HepG2 (cell line): ENCODE data around the gene RUVBL1. TPM values are rescaled to one million over a fixed set of nuclear protein-coding genes. Genes with fewer than 3 reads are reported as not detected.

Experiments used
- AGO2 ChIP-seq: fragments of 200-400 bp; formaldehyde crosslinking; optimal IDR thresholded peaks from 2 replicates; pipeline ENCODE3; 2017; ENCODE audit warnings: mild to moderate bottlenecking, low read depth, low read length, moderate library complexity
- CENPT ChIP-seq: sonication (generic); formaldehyde crosslinking; IDR thresholded peaks from 2 replicates; pipeline ENCODE4 v1.8.0; 2022; ENCODE audit warnings: low read depth, mild to moderate bottlenecking, moderate library complexity, missing genetic modification reagents
- CENPX ChIP-seq: sonication (generic); formaldehyde crosslinking; IDR thresholded peaks from 2 replicates; pipeline ENCODE4 v1.9.0; 2021; ENCODE audit warnings: mild to moderate bottlenecking, missing genetic modification reagents, moderate library complexity
- CHD2 ChIP-seq: IDR thresholded peaks from 2 replicates; pipeline ENCODE4 v1.6.1; 2011; ENCODE audit warnings: low read depth, low read length, improper control_type of control experiment
- ERF ChIP-seq: IDR thresholded peaks from 2 replicates; pipeline ENCODE4 v1.6.1; 2018; ENCODE audit warnings: missing biosample characterization, missing genetic modification reagents
- GLMP ChIP-seq: sonication (generic); formaldehyde crosslinking; IDR thresholded peaks from 2 replicates; pipeline ENCODE4 v1.9.0; 2021; ENCODE audit warnings: missing genetic modification reagents, mild to moderate bottlenecking, borderline replicate concordance
- HOXA3 ChIP-seq: sonication (generic); formaldehyde crosslinking; IDR thresholded peaks from 2 replicates; pipeline ENCODE4 v1.5.0; 2020; ENCODE audit warnings: missing genetic modification reagents
- KAT8 ChIP-seq: IDR thresholded peaks from 2 replicates; pipeline ENCODE4 v1.6.1; 2016; ENCODE audit warnings: missing genetic modification reagents, missing compliant biosample characterization
- KDM3A ChIP-seq: IDR thresholded peaks from 2 replicates; pipeline ENCODE4 v1.6.1; 2018; ENCODE audit warnings: low read depth, missing compliant biosample characterization
- NFE2L2 ChIP-seq: fragments of 150-350 bp; IDR thresholded peaks from 2 replicates; pipeline ENCODE4 v1.6.1; 2014; ENCODE audit warnings: low read length
- RAD51 ChIP-seq: fragments of 450-650 bp; IDR thresholded peaks from 2 replicates; pipeline ENCODE4 v1.6.1; 2016; ENCODE audit warnings: borderline replicate concordance
- SAFB2 ChIP-seq: sonication (generic); formaldehyde crosslinking; IDR thresholded peaks from 2 replicates; pipeline ENCODE4 v1.5.1; 2020; ENCODE audit warnings: missing genetic modification reagents, low read depth, mild to moderate bottlenecking, borderline replicate concordance
- SMYD3 ChIP-seq: sonication (generic); formaldehyde crosslinking; IDR thresholded peaks from 2 replicates; pipeline ENCODE4 v1.8.1; 2023; ENCODE audit warnings: mild to moderate bottlenecking, missing genetic modification reagents
- SP140L ChIP-seq: sonication (generic); formaldehyde crosslinking; IDR thresholded peaks from 2 replicates; pipeline ENCODE4 v1.4.0; 2020; ENCODE audit warnings: missing genetic modification reagents, borderline replicate concordance
- TBX3 ChIP-seq: fragments of 450-650 bp; IDR thresholded peaks from 2 replicates; pipeline ENCODE4 v1.6.1; 2017; ENCODE audit warnings: antibody characterized with exemption, mild to moderate bottlenecking, inconsistent platforms, borderline replicate concordance
- TEAD2 ChIP-seq: sonication (generic); formaldehyde crosslinking; IDR thresholded peaks from 2 replicates; pipeline ENCODE4 v1.9.0; 2021; ENCODE audit warnings: missing genetic modification reagents
- YEATS4 ChIP-seq: sonication (generic); formaldehyde crosslinking; IDR thresholded peaks from 2 replicates; pipeline ENCODE4 v1.4.0; 2020; ENCODE audit warnings: missing genetic modification reagents, borderline replicate concordance
- ZNF224 ChIP-seq: sonication (generic); formaldehyde crosslinking; IDR thresholded peaks from 2 replicates; pipeline ENCODE4 v1.5.0; 2020; ENCODE audit warnings: mild to moderate bottlenecking, missing genetic modification reagents
- ZNF30 ChIP-seq: sonication (generic); formaldehyde crosslinking; IDR thresholded peaks from 2 replicates; pipeline ENCODE4 v1.5.0; 2020; ENCODE audit warnings: mild to moderate bottlenecking, missing genetic modification reagents
- ZNF333 ChIP-seq: sonication (generic); formaldehyde crosslinking; IDR thresholded peaks from 2 replicates; pipeline ENCODE4 v1.4.0; 2020; ENCODE audit warnings: mild to moderate bottlenecking, missing genetic modification reagents, borderline replicate concordance
- ZNF512 ChIP-seq: sonication (generic); formaldehyde crosslinking; IDR thresholded peaks from 2 replicates; pipeline ENCODE4 v1.4.0; 2020; ENCODE audit warnings: mild to moderate bottlenecking, missing genetic modification reagents
- ZNF737 ChIP-seq: sonication (generic); formaldehyde crosslinking; IDR thresholded peaks from 2 replicates; pipeline ENCODE4 v1.5.0; 2020; ENCODE audit warnings: missing genetic modification reagents, mild to moderate bottlenecking, borderline replicate concordance
- ZSCAN31 ChIP-seq: sonication (generic); formaldehyde crosslinking; IDR thresholded peaks from 2 replicates; pipeline ENCODE4 v1.5.0; 2020; ENCODE audit warnings: low read depth, mild to moderate bottlenecking, missing genetic modification reagents
- polyA plus RNA-seq, 8 experiments: library from polyadenylated mRNA; depleted of rRNA in 3 of 8; stranded (reverse) in 7 of 8; unstranded in 1 of 8; fragments of >200 nt; fragmentation: Illumina TruSeq in 4 of 8; extraction: Trizol in 4 of 8; gene quantifications; 2 replicates each; pipeline versions ENCODE4 v1.2.1 to v1.2.3, GENCODE V29; 2011 to 2016; ENCODE audit warnings: low read depth in 4 of 8, missing spikeins in 1 of 8, mixed read lengths in 1 of 8; ENCODE audit not compliant: insufficient read depth in 1 of 8
- total RNA-seq, 5 experiments: library from RNA; depleted of rRNA; stranded (reverse); fragments of >200 nt; fragmentation: Illumina TruSeq; extraction: Trizol; gene quantifications; 2 replicates each; pipeline ENCODE4 v1.2.3, GENCODE V29; 2016; ENCODE audit warnings: low read depth in 1 of 5
- TF ChIP-seq, protein P1 (sequence below): sonication (generic); formaldehyde crosslinking; IDR thresholded peaks from 2 replicates; pipeline ENCODE4 v1.8.0; 2022; ENCODE audit warnings: mild to moderate bottlenecking, missing genetic modification reagents, moderate library complexity
- TF ChIP-seq, protein P2 (sequence below): sonication (generic); formaldehyde crosslinking; IDR thresholded peaks from 2 replicates; pipeline ENCODE4 v1.5.0; 2020; ENCODE audit warnings: missing genetic modification reagents
- TF ChIP-seq, protein P3 (sequence below): sonication (generic); formaldehyde crosslinking; IDR thresholded peaks from 2 replicates; pipeline ENCODE4 v1.8.0; 2022; ENCODE audit warnings: missing genetic modification reagents, mild to moderate bottlenecking, inconsistent platforms, borderline replicate concordance

The RUVBL1 gene
- total and polyA plus RNA-seq, 2 of the 13 experiments (the other 11 are each of a cell fraction or from before 2014, with no cell fraction given), result 32.7 to 86.3 TPM

- no peak for TF ChIP-seq SMYD3 (CRISPR knock-in tag)
- no peak for TF ChIP-seq ZNF737 (CRISPR knock-in tag)
- TF ChIP-seq, protein P1, sequence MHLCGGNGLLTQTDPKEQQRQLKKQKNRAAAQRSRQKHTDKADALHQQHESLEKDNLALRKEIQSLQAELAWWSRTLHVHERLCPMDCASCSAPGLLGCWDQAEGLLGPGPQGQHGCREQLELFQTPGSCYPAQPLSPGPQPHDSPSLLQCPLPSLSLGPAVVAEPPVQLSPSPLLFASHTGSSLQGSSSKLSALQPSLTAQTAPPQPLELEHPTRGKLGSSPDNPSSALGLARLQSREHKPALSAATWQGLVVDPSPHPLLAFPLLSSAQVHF (CRISPR knock-in tag), result no peak
- peak; percentile 78; the same call in 1 of the 2 replicates for TF ChIP-seq HOXA3 (CRISPR knock-in tag)
- no peak for TF ChIP-seq TEAD2 (CRISPR knock-in tag)
- TF ChIP-seq TBX3, result peak; percentile 39; the same call in 1 of the 2 replicates
- TF ChIP-seq KAT8, result peak; percentile 67
- peak; percentile 73; the same call in 1 of the 2 replicates for TF ChIP-seq ERF
- TF ChIP-seq, protein P2, sequence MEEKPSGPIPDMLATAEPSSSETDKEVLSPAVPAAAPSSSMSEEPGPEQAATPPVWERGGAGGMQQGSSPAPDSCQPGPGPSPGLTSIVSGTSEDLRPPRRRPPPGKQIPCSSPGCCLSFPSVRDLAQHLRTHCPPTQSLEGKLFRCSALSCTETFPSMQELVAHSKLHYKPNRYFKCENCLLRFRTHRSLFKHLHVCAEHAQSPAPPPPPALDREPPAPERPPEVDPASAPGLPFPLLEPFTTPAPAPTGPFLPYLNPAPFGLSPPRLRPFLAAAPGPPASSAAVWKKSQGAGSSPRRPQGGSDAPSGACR, result 0 out of 2 replicates have a peak, but pooled peaks have one; percentile 57
- no peak for TF ChIP-seq RAD51
- TF ChIP-seq SAFB2 (CRISPR knock-in tag), result no peak
- TF ChIP-seq CENPT (CRISPR knock-in tag), result no peak
- TF ChIP-seq ZNF30 (CRISPR knock-in tag), result no peak
- peak; percentile 75; the same call in 1 of the 2 replicates for TF ChIP-seq ZSCAN31
- peak; percentile 70 for TF ChIP-seq KDM3A (CRISPR knock-in tag)
- peak; percentile 66; the same call in 1 of the 2 replicates for TF ChIP-seq YEATS4 (CRISPR knock-in tag)
- TF ChIP-seq CHD2, result no peak
- TF ChIP-seq, protein P3, sequence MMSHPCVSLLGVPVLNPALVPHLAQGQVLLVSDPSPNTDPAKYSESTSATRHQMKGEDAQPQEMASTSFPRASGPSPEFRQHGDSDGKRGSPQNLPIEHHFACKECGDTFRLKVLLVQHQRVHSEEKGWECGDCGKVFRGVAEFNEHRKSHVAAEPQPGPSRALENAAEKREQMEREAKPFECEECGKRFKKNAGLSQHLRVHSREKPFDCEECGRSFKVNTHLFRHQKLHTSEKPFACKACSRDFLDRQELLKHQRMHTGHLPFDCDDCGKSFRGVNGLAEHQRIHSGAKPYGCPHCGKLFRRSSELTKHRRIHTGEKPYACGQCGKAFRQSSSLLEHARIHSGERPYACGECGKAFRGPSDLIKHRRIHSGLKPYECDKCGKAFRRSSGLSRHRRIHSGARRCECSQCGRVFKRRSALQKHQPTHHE (CRISPR knock-in tag), result no peak
- TF ChIP-seq NFE2L2, result no peak
- TF ChIP-seq GLMP, result no peak
- no peak for TF ChIP-seq SP140L
- no peak for TF ChIP-seq ZNF224 (CRISPR knock-in tag)
- TF ChIP-seq ZNF333, result no peak
- TF ChIP-seq AGO2, result no peak
- TF ChIP-seq CENPX (CRISPR knock-in tag), result no peak
- no peak for TF ChIP-seq ZNF512 (CRISPR knock-in tag)
These were observed 44.5 kb upstream of the RUVBL1 start (continued) for GRCh38 chr3:128167973-128168674.
